ENCODE results near the gene MPV17L2.

MPV17L2 gene

DNA sequence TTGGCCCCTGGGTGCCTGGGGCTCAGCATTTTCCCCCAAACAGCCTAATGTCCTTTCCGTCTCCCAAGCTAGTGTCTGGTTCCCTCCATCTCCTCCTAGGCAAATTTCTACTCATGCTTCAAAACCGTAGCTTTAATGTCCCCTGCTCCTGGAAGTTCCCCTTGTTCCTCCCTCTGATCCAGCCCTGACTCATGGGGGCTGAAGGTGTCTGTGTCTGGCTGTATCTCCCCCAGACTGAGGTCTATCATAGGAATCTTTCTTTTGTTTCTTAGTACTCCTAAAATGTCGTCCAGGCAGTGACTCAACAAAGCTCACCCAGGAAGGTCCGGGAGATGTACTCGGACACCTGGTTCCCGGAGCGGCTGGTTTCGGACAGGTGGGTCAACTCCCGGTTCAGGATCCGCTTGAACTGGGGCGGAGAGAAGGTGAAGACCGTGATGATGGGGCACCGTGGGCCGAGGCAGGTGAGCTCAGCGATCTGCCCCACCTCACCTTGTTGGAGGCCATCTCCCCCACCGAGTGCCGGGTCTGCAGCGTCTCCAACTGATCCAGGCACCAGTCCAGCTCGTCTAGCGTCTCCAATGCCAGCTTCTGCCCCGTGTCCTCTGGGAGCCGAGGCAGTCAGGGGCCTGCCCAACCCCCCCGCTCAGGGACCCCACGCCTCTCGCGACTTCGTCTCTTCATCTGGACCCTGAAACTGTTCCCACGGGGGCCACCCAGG lies 27.1 kb downstream of the MPV17L2 start:
- DNase-seq: no peak

DNA sequence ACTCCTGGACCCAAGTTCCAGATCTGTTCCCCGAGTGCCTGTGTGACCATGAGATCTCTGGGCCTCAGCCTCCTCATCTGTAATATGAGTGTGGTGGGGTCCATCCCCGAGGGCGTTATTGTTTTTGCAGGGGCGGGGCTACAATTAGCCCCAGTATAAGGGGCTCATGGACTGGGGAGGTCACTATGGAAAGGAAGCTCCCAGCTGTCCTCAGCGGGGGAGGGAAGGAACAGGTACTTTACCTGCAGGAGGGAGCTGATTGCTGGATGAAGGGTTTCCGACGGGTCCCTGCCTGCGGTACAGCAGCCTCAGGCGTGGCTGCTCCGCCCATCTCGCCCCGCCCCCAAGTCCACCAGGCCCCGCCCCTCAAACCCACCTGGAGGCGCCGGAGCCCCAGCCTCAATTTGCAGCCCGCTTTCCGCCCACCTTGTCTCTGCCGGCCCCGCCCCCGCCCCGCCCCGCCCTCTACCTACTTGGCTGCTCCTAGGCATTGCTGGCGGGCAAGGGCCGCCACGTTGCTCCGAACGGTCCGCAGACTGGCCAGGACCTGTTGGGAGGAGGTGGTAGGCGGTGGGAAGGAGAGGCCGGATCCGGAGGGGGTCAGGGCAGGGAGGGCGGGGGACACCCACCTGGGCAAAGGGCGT lies 27.7 kb downstream of the MPV17L2 start:
- DNase-seq: no peak

DNA sequence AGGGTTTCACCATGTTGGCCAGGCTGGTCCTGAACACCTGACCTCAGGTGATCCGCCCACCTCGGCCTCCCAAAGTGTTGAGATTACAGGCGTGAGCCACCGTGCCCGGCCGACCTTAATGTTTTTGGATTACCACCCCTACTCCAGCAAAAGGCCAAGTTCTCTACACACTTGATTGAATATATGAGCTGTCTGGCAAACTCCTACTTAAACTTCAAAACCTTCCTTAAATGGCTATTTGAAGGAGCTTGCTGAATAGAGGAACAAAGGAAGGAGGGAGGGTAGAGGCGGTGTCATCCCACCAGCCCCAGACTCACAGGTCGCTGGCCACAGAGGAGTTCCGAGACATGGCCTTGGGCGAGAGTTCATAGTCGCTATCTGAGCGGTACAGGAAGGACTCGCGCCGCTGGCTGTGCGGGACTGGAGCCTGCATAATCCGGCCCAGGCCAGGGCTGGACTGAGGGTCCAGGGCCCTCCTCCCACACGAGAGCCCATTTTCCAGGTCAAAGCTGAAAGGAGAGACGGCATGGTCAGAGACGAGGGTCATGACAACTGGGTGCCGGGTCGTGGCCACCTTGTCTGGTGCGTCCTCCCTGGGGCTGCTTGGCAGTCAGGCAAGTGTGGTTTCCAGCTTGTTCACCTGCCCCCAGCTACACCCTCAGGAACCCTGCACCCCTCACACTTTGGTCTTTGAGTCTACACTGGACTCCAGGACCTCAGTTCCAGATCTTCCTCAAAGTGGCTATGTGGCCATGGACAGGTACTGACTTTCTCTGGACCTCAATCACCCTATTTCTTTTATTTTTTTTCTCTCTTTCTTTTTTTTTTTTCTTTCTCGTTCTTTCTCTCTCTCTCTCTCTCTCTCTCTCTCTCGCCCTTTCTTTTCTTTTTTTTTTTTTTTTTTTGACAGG lies 29.1 kb downstream of the MPV17L2 start:
- no peak for DNase-seq

DNA sequence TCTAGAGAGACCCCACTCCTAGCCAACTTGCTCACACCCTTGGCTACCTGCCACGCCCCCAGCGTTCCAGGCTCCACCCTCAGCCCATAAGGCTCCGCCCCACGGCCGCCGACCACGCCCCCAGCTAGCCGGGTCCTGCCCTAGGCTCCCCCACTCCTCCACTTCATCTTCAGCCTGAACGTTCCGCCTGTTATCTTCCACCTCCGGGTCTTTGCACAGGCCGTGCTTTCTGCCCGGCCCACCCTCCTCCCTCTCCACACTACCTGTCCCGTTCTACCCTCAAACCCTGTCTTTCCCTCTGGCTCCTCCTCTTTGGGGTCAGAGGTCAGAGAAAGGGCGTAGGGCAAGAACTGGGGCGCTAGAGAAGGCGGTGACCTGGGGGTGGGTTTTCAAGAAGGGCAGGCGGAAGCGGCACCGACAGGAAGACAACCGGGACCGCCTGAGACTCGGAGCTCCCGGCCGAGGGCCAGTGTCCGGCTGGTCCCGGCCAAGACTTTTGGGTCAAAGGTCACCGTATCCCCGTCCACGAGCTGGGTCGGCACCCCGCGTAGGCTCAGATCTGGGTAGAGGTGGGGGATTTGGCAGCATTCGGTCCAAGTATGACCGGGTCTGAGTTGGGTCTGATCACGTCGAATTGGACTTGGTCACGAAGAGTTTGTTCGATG lies 31.0 kb downstream of the MPV17L2 start:
- no peak for DNase-seq

DNA sequence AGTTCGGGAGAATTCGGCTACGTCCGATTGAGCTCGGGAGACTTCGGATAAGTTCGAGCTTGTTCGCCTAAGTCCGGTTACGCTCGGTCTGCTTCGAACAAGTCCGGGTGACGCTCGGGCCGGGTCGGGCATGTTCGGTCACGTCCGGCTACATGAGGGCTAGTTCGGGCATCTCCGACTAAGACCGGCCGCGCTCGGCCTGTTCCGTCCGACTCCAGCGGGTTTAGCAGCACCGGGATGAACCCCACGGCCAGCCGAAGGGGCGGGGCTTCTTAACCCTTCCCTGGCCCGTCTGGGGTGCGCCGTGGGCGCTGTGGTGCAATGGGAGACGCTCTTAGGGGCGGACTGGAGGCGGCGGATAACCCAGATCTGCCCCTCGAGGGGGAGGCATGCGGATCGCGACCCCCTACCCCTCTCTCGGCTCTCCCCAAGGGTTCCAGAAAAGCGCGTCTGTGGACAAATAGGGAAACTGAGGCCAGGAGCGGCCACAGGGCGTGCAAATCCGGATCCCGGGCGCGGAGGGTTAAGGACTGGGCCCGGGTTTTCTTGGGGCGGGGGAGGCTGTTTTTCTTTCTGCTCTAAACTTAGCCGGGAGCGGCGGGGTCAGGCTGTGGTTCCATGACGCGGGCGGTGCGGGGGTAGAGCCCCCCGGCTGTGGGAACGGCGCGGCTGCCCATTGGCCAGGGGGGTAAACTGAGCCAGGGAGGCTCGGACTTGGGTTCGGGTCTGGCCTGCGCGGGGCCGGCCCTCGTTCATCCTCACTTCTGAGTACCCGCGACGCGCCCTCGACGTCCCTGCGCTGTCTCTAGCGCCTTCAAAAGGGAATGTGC lies 31.7 kb downstream of the MPV17L2 start:
- peak; percentile 79 for DNase-seq

DNA sequence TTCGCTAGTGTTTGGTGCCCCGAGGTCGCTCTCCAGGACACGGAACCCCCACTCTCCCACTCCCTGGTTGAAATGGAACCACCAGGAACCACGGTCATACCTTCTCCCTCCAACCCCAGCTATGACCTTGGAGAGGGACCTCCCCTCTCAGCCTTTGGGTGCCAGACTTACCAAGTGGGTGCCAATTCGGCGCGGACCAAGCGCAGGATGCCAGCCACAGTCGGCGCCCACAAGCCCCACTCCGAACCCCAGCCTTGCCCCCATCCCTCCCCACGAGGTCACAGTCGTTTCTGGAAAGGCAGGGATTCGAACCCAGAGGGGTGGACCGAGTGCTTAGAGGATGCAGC lies 32.3 kb downstream of the MPV17L2 start:
- DNase-seq: no peak

DNA sequence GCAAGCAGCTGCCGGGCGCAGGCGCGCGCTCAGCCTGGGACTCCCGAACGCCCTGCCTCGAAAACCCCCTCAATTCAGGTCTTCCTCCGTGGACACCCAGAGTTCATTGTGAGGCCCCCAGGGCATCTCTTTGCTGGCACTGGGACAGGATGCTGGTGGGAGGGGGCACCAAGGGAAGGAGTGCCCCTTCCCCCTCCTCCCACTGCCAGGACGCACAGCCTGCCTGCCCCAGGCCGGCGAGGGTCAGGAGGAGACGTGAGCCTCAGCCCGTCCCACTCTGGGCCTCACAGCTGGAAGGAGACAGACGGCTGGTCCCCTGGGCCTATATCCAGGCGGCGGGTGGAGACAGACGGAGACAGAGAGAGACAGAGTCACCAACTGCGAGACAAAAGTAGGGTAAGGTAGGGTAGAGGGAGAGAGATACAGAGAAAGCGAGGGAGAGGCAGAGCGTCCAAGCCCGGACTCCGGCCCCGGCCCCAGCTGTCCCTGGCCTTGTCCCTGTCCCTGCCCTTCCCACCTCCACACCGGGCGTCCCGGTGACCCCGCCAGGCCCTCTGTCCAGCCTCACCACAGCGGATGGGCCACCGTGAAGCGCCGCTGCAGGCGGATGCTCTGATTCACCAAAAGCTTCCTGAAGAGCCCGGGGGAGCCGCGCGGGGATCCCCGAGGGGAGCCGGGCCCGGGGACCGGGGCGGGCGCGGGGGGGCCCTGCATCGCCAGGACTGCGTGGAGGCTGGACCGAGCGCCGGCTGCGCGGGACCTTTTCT lies 32.9 kb downstream of the MPV17L2 start, which contains the start of gene PDE4C:
TSS of gene PDE4C (minus strand) at position 737 of the 767 bp plus-strand sequence. CDS start at position 714, 23 bp downstream.
- peak; percentile 35 for DNase-seq

DNA sequence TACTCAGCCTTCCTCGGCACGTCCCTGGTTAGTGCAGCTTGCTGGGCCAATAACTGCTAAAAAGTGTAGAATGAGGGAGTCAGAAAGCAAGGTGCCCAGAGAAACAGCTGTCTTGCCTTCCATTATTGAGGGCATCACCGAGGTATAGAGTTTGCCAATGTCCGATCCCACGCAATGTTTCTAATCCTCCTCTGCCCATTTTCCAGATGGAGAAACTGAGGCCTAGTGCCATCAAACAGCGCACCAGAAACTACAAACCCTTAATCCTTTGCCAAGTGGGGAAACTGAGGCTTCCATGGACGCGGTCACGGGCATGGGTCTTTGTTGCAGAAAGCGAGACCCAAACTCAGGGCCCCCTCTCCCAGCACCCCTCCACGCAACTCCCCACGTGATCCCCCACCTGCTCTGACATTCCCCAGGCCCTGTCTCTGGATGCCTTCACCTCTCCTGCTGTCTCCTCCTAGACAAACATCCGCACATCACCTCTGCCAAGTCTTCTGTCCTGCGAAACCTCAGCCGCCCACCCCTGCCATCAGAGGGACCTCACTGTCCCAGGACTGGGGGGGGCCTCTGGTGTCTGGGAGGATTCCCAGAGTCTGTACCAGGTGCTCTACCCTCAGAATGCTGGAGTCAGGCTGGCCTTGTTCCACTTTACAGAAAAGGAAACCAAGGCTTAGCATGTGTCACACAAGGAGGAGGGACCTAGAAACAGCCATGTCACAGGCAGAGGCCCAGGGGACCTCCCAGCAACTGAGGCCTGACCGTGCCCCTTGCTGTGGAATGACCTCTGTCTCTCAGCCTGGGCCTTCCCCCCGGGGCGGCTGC lies 34.1 kb downstream of the MPV17L2 start:
- DNase-seq: no peak

DNA sequence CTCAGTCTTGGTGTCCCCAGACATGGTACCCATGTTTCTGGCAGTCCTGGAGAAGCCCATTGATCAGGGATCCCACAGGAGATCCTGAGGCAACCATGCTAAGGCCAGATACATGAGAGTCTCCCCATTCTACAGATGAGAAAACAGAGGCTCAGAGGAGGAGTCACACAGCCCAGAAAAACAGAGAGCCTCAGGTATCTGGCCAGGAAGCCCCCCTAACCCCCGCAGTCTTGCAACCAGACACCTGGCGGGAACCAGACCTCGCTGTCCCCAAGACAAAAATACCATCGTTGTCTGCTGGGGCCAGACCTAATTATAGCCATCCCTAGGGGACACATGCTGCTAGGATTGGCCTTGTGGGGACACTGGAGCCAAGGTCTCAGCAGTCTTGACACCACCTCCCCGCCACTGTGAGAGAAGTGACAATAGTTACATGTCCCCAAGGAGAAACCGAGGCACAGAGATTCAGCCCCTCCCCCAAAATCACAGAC lies 34.8 kb downstream of the MPV17L2 start:
- no peak for DNase-seq

DNA sequence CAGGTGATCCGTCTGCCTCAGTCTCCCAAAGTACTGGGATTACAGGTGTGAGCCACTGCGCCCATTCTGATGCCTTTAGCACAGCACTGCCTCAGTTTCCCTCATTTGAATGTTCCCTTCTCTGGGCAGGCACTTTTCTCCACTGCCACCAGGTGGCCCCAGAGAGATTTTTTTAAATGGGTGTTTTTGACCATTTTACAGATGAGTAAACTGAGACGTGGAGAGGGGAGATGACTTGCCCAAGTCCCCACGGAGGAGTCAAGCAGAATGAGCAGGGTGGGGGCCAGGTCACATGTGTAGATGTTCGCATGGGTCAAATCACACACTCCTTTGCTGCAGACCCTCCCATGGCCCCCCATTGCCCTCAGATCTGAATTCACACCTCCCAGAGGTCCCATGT lies 36.5 kb downstream of the MPV17L2 start:
- DNase-seq: no peak

DNA sequence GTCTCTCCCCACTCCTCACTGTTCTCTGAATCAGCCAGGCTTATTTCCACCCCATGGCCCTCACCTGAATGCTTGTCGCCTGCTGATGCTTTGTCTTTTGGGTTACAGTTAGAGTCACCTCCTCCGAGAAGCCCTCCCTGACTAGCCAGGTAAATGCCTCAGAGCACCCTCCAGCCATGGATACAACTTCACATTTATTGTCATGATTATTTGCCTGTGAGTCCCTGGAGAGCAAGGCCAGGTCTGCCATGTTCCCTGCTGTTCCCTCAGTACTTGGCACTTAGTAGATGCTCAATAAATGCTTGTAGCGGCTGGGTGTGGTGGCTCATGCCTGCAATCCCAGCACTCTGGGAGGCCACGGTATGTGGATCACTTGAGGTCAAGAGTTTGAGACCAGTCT lies 36.9 kb downstream of the MPV17L2 start:
- DNase-seq: no peak

DNA sequence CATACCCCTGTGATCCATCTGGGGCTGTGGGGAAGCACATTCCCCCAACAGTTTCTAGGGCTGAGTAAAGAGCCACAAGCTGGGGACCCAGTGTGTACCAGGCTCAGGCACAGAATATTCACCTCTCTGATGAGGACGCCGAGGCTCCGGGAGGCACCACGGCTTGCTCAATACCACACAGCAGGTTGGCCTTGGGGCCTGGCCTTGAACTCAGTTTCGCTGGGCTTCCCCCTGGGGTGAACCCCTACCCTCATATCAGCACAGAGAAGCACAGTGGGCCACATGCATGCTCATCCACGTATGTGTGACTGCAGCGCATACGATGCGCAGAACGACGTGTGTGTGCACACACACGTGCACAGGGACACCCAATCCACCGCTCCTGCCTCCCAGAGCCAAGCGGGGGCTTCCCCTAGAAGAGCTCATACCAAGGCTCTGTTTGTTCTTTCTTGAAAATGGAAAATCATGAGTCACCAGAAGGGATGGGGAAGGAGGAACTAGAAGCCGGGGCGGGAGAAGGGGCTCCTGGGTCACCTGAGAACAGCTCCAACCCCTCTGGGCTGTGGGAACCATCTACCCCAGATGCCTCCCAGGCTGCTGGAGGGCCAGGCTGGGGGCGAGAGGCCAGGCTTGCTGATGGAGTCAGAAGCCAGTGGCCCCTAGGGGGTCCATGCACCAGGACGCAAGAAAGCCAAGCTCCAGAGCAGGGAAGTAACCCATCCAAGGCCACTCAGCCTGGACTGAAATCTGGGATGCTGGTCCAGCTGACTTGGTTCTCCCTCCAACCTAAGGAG lies 38.1 kb downstream of the MPV17L2 start:
- DNase-seq: no peak

DNA sequence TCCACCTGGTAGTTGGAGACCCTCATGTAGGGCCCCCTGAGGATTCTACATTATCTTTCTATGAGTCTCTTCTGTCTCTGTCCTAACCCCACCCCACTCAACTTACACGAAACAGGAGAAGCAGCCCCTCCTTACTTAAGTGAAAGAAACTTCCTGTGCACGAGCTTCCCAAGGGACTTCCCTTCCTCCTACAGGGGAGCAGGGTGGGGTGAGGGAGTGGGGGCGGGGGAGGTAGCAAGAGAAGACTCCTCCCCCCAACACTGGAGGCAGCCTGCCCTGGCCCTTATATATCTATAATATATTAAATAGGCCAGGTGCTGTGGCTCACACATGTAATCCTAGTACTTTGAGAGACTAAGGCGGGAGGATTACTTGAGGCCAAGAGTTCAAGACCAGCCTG lies 38.8 kb downstream of the MPV17L2 start:
- no peak for DNase-seq

DNA sequence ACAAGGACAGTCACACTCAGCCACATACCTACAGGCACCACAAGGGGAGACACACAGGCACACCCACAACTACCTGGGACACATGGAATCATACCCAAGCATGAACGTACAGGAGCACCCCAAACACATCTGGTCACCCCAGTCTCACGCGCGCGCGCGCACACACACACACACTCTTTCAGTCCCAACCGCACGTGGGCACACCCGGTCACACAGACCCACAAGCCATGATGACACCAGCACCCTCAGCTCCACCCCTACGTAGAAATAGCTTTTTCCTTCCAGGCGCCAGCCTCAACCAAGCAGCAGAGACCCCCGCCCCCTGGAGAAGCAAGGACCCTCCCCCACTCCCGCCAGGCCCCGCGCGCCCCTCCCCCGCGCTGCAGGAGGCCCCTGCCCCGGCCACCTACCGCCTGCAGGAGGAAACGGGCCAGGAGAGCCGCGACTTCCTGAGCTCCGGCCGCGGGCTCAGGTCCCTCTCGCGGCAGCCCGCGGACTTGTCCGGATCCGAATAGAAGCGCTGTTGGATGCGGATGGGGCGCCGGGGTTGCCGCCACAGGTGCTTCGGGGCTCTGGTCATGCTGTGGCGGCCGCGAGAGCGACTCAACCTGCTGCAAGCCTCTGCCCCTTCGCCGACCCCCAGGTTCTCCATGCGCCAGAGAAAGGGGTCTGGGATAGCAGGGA lies 39.7 kb downstream of the MPV17L2 start:
- DNase-seq: no peak

DNA sequence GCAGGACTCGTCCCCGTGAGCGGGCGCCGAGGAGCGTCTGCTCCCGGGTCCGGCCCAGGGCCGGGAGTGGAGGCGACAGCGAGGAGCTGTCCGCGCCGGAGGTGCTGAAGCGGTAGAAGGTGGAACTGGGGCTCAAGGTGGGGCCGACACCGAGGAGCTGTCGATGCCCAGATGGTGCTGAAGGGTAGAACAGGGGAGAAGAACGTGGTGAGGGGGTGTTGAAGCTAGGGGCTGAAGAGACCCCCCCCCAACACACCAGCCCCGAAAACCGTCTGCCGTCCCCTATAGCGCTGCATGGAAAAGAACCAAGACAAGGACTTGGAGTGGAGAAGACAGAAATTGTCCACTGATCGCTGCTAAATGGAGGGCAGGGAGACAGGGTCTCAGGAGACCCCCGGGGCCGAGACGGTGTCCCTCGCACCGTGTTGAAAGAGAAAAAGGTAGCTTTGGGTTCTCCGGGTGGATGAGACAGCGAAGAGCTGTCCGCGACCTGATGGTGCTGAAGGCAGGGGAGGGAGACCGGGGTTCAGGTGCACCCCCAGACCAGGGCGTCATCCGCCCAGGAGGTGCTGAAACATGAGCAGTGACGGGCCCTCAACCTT lies 40.3 kb downstream of the MPV17L2 start:
- no peak for DNase-seq

DNA sequence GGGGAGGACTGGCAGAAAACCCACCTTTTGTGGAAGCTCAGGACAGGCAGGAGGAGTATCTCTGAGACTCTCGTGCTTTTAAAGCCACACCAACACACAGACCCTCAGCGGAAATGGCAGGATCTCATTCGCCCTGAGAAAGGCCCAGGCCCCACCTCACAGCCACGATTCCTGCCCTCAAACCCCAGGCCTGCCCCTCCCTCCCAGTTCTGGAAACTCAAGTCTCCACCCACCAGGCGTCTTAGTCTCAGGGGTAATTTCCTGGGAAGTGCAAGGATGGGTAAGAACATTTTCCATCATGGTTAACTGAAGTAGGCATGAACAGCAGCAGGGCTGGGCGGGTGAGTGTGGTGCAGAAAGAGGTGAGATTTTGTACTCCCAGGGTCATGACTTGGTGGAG lies 41.2 kb downstream of the MPV17L2 start:
- no peak for DNase-seq

DNA sequence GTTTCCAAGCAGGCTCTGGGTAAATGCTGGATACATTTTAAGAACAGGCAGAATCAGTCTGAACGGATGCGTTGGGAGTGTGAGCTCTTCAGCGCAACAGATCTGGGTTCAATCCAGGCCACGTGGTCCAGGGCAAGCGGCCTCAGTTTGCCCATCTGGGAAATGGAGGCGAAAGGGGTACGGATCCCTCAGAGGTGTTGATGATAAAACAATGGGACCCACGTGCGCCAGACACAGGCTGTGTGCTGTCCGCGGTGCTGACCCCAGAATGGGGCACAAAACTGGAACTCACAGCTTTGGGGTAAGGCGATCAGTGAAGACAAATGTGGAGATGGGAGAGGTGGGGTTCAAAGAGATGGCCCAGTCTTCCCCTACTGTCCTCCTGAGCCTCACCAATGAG lies 46.3 kb downstream of the MPV17L2 start:
- no peak for DNase-seq

DNA sequence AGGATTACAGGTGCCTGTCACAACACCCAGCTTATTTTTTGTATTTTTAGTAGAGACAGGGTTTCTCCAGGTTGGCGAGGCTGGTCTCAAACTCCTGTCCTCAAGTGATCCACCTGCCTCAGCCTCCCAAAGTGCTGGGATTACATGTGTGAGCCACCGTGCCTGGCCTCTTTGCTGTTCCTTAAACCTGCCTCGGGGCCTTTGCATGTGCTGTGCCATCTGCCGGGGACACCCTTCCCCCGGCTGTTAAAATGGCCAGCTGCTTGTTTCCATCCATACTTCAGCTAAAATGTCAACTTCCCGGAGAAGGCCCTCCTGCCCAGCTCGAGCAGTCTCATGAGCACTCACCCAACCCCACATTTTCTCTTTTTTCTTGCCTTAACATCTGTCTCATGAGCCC lies 52.3 kb downstream of the MPV17L2 start:
- DNase-seq: no peak

All from NCI-H524 treated with DMSO at 0.1 percent for 48 hours (cell line).